Mononuclear cell (primary cell): Measurements from ENCODE around the gene GNG7. TPM values are rescaled to one million over a fixed set of nuclear protein-coding genes. Genes with fewer than 3 reads are reported as not detected.
"Not testable (repeated sequence)": the region's sequence is repeated elsewhere in the genome, so short reads cannot be mapped to it uniquely, and the experiment has no call there.

Source experiments
- H3K27me3 ChIP-seq: 2 replicates; pipeline ENCODE4 v1.6.0; 2011; ENCODE audit warnings: low read length, control low read depth; ENCODE audit not compliant: insufficient read depth
- H3K4me1 ChIP-seq: 2 replicates; pipeline ENCODE4 v1.5.1; 2011; ENCODE audit warnings: mild to moderate bottlenecking, low read length, control low read depth; ENCODE audit not compliant: insufficient read depth
- H3K4me3 ChIP-seq: 2 replicates; pipeline ENCODE4 v1.5.1; 2011; ENCODE audit warnings: mild to moderate bottlenecking, low read length, moderate library complexity
- H3K9me3 ChIP-seq: 2 replicates; pipeline ENCODE4 v1.5.1; 2011; ENCODE audit warnings: low read depth, mild to moderate bottlenecking, control low read depth, low read length
- total RNA-seq: library from RNA; depleted of rRNA; stranded (reverse); fragments of >200 nt; gene quantifications from one replicate; pipeline ENCODE4 v1.2.3, GENCODE V29; 2012

The GNG7 gene
- total RNA-seq, 1 donor: 2.0 TPM

DNA sequence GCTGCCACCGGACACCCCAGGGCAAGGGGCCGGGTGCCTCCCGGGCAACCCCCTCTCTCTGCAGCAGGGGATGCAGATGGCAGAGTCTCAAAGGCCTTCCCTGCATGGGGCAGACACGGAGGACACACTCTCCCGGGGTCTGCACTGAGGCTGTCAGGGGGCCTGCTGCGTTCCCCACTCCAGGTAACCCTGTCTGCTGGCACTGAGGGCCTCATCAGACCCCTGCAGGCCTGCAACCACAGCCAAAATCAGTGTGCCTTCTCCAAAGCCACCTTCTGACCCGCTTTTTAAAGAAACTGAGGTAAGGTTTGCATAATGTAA is 93.9 kb downstream of the GNG7 start:
- Histone ChIP-seq H3K4me1 (peaks cover 49% of the 10 kb centered on the region), H3K27me3 (no peaks in the 10 kb centered on the region), H3K4me3 (no peak overlapping the region), H3K9me3 (no peaks in the 10 kb centered on the region)

DNA sequence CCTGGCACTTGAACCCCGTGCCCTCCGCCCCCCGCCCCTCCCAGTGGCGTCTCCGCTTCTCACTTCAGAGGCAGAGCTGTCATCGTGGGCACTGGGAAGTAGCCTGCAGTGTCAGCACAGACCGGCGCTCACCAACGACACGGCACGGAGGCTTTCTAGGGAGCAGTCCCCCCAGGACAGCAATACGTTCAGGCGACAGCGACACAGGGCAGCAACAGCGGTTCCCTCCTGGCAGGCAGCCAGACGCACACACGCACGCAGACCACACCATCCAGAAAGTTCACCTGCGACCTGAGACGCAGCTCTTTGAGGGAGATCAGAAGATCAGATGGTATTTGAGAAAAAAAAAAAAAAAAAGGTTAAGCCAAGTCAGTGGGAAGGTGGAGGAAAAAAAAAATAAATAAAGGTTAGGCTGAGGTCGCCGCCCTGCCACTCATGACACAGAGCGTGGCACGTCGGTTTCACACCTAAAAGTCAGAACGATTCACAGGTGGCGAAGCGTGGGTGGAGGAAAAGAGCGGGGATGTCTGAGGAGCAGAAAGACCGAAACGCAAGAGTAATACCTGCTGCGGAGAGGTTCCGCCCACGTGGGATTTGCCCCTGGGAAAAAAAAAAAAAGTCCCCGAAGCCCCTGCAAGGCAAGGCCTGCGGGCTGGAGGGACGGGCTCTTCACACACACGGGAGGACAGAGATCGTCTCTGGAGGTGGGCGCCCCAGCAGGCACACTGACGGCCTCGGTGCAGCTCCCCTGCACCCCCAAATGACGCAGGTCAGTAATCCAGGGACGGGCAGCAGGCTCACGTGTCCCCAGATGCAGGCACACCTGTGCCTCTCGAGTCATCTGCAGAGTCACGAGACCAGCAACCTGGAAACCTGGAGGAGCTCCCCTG is 94.5 kb downstream of the GNG7 start:
- no peak overlapping the region for H3K4me3 ChIP-seq
- H3K4me1 ChIP-seq: peaks cover 43% of the 10 kb centered on the region
- no peaks in the 10 kb centered on the region for H3K27me3 ChIP-seq
- H3K9me3 ChIP-seq: no peaks in the 10 kb centered on the region

- peaks cover 33% of the 10 kb centered on the region for H3K4me1 ChIP-seq
- not testable (repeated sequence) for H3K9me3 ChIP-seq, H3K27me3 ChIP-seq, H3K4me3 ChIP-seq
These were observed 95.7 kb downstream of the GNG7 start for GRCh38 chr19:2606774-2607173.

- not testable (repeated sequence) for H3K4me3 ChIP-seq, H3K27me3 ChIP-seq, H3K9me3 ChIP-seq
- peaks cover 24% of the 10 kb centered on the region for H3K4me1 ChIP-seq
These were observed 96.6 kb downstream of the GNG7 start for GRCh38 chr19:2605889-2606288.

DNA sequence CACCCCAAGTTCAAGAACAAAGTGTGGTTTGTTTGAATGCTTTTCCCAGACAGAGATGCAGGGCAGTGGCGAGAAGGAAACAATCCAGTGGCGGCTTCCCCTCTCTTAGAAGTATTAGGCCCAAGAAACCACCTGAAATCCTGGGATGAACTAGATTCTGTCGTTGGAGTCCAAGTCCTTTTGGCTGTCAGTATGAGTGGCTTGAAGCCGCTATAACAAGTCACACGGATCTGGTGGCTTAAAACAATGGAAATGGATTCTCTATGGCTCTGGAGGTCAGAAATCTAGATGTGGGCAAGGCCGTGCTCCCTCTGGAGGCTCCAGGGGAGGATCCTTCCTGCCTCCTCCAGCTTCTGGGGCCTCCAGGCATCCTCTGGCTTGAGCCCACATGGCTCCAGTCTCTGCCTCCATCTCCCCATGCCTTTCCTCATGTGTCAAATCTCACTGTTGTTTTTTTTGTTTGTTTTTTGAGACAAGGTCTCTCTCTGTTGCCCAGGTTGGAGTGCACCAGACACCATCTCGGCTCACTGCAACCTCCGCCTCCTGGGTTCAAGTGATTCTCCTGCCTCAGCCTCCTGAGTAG is 97.7 kb downstream of the GNG7 start:
- Histone ChIP-seq H3K4me3 (no peak overlapping the region), H3K9me3 (no peaks in the 10 kb centered on the region), H3K4me1 (peaks cover 20% of the 10 kb centered on the region), H3K27me3 (no peaks in the 10 kb centered on the region)

DNA sequence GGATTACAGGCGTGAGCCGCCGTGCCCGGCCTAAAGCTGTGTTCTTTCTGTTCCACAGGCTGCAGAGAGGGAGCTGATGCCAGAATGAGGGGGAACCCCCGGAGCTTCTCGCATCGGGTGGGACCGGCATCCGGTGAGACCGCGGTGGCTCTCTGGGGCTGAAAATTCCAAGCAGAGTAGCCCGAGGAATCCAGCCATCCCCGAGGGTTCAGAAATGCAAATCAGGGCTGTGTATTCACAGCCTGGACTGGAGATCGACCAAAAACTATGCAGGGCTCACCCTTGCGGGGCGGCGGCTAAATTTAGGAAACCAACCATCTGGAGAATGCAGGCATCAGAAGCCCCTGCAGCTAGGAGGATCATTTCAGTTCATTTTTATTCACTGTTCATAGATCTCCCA is 99.2 kb downstream of the GNG7 start:
- H3K27me3 ChIP-seq: no peaks in the 10 kb centered on the region
- peaks cover 20% of the 10 kb centered on the region for H3K4me1 ChIP-seq
- no peak overlapping the region for H3K4me3 ChIP-seq
- no peaks in the 10 kb centered on the region for H3K9me3 ChIP-seq

DNA sequence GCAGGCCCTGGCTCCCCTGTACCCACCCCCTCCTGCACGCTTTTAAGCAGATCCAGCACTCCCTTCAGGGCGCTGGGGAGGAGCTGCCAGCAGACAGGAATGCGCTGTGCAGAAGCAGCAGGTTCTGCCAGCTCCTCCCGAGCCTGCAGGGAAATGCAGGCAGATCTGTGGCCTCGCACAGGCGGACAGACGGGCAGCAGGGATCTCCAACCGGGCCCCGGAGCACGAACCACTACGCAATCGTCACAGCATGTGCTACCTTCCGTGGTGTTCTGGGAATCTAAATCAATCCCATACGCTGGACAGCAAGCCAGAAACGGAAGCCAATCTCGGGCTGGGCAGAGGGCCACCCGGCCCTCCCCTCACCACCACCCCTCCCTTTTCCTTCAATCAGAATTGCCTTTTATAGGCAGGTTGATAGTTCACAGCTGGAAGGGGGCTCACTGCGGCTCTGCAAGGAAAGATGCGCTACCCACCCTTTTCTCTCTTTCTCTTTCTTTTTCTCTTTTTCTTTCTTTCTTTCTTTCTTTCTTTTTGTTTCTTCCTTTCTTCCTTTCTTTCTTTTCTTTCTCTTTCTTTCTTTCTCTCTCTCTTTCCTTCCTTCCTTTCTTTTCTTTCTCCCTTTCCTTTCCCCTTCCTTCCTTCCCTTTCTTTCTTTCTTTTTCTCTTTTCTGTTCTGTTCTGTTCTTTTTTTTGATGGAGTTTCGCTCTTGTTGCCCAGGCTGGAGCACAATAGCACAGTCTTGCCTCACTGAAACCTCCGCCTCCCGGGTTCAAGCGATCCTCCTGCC is 99.9 kb downstream of the GNG7 start:
- no peak overlapping the region for H3K4me3 ChIP-seq
- H3K9me3 ChIP-seq: no peaks in the 10 kb centered on the region
- H3K4me1 ChIP-seq: peaks cover 12% of the 10 kb centered on the region
- H3K27me3 ChIP-seq: no peaks in the 10 kb centered on the region

GRCh38 chr19:2600914-2601870 is 101.3 kb downstream of the GNG7 start:
- Histone ChIP-seq H3K4me1 (peaks cover 12% of the 10 kb centered on the region), H3K9me3 (no peaks in the 10 kb centered on the region), H3K4me3 (no peak overlapping the region), H3K27me3 (no peaks in the 10 kb centered on the region)

DNA sequence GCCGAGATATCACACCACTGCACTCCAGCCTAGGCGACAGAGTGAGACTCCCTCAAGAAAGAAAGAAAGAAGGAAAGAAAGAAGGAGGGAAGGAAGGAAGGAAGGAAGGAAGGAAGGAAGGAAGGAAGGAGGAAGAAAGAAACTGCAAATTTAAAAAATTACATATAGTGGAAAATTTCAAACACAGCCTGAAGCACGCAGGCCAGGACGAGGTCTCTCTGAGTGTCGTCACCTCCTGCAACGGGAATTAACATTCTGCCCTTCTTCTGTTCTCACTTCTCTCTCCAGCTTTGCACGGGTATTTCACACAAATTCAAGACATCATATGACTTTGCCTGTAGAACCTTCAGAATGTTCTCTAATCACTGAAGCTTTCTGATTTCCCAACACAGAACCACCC is 108.2 kb downstream of the GNG7 start:
- no peak overlapping the region for H3K4me3 ChIP-seq
- peaks cover 8% of the 10 kb centered on the region for H3K4me1 ChIP-seq
- H3K9me3 ChIP-seq: no peaks in the 10 kb centered on the region
- no peaks in the 10 kb centered on the region for H3K27me3 ChIP-seq

GRCh38 chr19:2592824-2593223 is 109.7 kb downstream of the GNG7 start:
- Histone ChIP-seq H3K27me3 (no peaks in the 10 kb centered on the region), H3K4me3 (no peak overlapping the region), H3K4me1 (no peaks in the 10 kb centered on the region), H3K9me3 (no peaks in the 10 kb centered on the region)

GRCh38 chr19:2591537-2592291 is 110.8 kb downstream of the GNG7 start:
- H3K4me3 ChIP-seq: no peak overlapping the region
- no peaks in the 10 kb centered on the region for H3K9me3 ChIP-seq
- H3K4me1 ChIP-seq: no peaks in the 10 kb centered on the region
- H3K27me3 ChIP-seq: no peaks in the 10 kb centered on the region

- Histone ChIP-seq H3K4me3 (no peak overlapping the region), H3K27me3 (no peaks in the 10 kb centered on the region), H3K9me3 (no peaks in the 10 kb centered on the region), H3K4me1 (no peaks in the 10 kb centered on the region)
These were observed 111.7 kb downstream of the GNG7 start for GRCh38 chr19:2590630-2591399.

GRCh38 chr19:2589441-2589840 is 113.1 kb downstream of the GNG7 start:
- Histone ChIP-seq H3K9me3 (no peaks in the 10 kb centered on the region), H3K4me1 (no peaks in the 10 kb centered on the region), H3K4me3 (no peak overlapping the region), H3K27me3 (no peaks in the 10 kb centered on the region)
